Glutamatergic neuron (in vitro differentiated cells): ENCODE results near the gene TANGO2. TPM values are rescaled to one million over a fixed set of nuclear protein-coding genes. Genes with fewer than 3 reads are reported as not detected.

ENCODE experiments used
- DNase-seq: peaks from one replicate; pipeline ENCODE4 v3.0.0; 2022
- H3K27ac Mint-ChIP-seq: one replicate; pipeline ENCODE4 v1.8.0; 2020; ENCODE audit warnings: mild to moderate bottlenecking, mixed read lengths, inconsistent platforms; ENCODE audit not compliant: unreplicated experiment
- H3K27me3 Mint-ChIP-seq: one replicate; pipeline ENCODE4 v1.8.0; 2020; ENCODE audit warnings: mild to moderate bottlenecking, moderate library complexity, mixed read lengths, inconsistent platforms; ENCODE audit not compliant: unreplicated experiment
- H3K36me3 Mint-ChIP-seq: one replicate; pipeline ENCODE4 v1.8.0; 2020; ENCODE audit warnings: mild to moderate bottlenecking, mixed read lengths, inconsistent platforms; ENCODE audit not compliant: unreplicated experiment
- H3K4me1 Mint-ChIP-seq: one replicate; pipeline ENCODE4 v1.8.0; 2020; ENCODE audit warnings: mild to moderate bottlenecking, low read depth, mixed read lengths, inconsistent platforms; ENCODE audit not compliant: unreplicated experiment
- H3K4me3 Mint-ChIP-seq: one replicate; pipeline ENCODE4 v1.8.0; 2020; ENCODE audit warnings: mild to moderate bottlenecking, mixed read lengths, inconsistent platforms; ENCODE audit not compliant: unreplicated experiment
- H3K9me3 Mint-ChIP-seq: one replicate; pipeline ENCODE4 v1.8.0; 2020; ENCODE audit warnings: mild to moderate bottlenecking, moderate library complexity, mixed read lengths, inconsistent platforms; ENCODE audit not compliant: unreplicated experiment
- total RNA-seq: library from RNA; stranded (reverse); fragmentation: NEBNext Ultra II Directional; extraction: Animal tissue kit (Norgen Biotek cat#: 25700); gene quantifications from one replicate; pipeline ENCODE4 v1.2.1, GENCODE V29; 2021; ENCODE audit not compliant: unreplicated experiment
- TF ChIP-seq, protein P1 (sequence below): fragments of 200-600 bp; sonication (generic); IDR thresholded peaks from one replicate; pipeline ENCODE4 v1.5.0; 2021; ENCODE audit not compliant: partially characterized antibody, unreplicated experiment

TANGO2 gene
- total RNA-seq, 1 donor from 2014 or later = 31.8 TPM

DNA sequence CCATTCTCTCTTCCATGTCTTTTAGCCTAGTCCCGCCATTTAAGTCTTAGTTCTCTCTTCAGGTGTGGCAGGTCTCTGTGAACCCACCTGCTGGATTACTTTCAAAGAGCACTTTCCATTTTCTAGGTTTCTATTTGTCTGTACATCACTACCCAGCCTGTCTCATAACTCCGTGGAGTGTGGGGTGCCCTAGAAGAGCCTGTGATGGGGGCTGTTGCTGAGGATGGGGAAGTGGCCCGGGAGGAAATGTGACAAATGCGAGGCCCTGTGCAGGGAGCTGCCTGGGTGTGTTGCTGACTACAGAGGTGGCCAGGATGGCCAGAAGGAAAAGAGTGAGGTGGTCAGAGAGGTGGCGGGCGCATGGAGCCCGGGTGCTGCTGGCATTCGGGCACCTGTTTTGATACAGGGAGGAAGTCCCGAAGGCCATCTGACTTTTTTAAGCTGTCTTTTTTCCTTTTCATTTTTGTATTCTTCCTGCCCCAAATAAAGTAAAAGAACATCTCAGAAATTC, 69.9 kb downstream of the TANGO2 start:
- Mint-ChIP-seq H3K4me3 (no peak overlapping the region), H3K27ac (peak overlapping the region; percentile 42)

DNA sequence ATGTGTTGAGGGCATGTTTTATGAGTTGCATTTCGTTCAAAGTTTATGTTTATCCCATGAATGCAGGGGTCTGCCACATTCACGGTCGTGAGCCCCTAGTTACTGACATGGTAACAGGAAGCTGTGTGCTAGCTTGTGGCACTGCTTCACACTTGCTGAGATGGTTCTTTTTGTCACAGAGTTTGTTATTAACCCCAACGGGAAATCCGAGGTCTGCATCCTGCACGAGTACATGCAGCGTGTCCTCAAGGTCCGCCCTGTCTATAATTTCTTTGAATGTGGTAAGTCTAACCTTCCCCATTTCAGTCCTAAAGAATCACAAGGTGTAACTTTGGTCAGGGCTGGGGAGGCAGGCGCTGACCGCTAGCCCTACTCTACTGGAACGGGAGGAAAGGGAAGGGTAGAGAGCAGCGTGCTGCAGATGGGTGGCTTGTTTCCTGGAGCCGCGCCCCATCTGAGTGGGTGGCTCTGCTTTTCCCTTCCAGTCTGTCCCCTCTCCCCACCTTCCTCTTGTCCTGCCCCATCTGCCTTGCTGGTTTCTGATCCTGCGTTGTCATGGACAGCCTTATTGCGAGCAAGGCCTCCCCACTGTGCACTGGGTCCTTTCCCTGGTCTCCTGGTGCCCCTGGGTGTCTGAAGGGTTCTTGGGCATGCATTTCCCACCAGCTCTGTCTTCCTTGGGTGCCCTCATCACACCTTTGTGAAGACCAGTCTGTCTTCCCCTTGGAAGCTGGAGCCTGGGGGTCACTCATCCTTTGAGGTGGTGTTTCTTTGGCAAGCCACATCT, 71.0 kb downstream of the TANGO2 start:
- peaks cover 6% of the 10 kb centered on the region for H3K36me3 Mint-ChIP-seq
- TF ChIP-seq, protein P1, sequence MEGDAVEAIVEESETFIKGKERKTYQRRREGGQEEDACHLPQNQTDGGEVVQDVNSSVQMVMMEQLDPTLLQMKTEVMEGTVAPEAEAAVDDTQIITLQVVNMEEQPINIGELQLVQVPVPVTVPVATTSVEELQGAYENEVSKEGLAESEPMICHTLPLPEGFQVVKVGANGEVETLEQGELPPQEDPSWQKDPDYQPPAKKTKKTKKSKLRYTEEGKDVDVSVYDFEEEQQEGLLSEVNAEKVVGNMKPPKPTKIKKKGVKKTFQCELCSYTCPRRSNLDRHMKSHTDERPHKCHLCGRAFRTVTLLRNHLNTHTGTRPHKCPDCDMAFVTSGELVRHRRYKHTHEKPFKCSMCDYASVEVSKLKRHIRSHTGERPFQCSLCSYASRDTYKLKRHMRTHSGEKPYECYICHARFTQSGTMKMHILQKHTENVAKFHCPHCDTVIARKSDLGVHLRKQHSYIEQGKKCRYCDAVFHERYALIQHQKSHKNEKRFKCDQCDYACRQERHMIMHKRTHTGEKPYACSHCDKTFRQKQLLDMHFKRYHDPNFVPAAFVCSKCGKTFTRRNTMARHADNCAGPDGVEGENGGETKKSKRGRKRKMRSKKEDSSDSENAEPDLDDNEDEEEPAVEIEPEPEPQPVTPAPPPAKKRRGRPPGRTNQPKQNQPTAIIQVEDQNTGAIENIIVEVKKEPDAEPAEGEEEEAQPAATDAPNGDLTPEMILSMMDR = no peak
- H3K4me1 Mint-ChIP-seq = no peaks in the 10 kb centered on the region
- no peak overlapping the region for H3K4me3 Mint-ChIP-seq
- H3K27ac Mint-ChIP-seq = peak overlapping the region; percentile 28
- peaks cover 7% of the 10 kb centered on the region for H3K9me3 Mint-ChIP-seq
- no peak for DNase-seq
- H3K27me3 Mint-ChIP-seq = peaks cover 1% of the 10 kb centered on the region

More for the DNA sequence above, 69.9 kb downstream of the TANGO2 start:
- no peak for DNase-seq
- Mint-ChIP-seq H3K9me3 (peaks cover 7% of the 10 kb centered on the region), H3K36me3 (peaks cover under 1% of the 10 kb centered on the region), H3K4me1 (no peaks in the 10 kb centered on the region), H3K27me3 (peaks cover 1% of the 10 kb centered on the region)
- TF ChIP-seq, protein P1 = no peak

DNA sequence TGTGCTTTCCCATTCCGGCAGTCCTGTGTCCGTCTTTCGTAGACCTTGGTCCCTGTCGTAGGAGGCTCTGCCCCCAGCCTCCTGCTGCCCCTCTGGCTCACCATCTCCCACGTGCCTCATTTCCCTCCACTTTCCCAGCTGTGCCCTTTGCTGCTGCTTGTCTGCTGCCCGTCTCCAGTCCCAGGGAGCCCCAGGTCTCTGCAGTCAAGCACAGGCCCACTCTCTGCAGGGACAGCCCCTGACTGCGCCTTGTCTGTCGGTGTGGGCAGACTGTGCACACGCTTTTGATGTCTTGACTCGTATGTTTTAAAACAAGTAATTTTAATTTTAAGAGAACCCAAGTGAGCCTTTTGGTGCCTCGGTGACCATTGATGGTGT, 71.6 kb downstream of the TANGO2 start:
- DNase-seq = no peak
- TF ChIP-seq, protein P1 = no peak
- no peaks in the 10 kb centered on the region for H3K4me1 Mint-ChIP-seq
- peaks cover 4% of the 10 kb centered on the region for H3K9me3 Mint-ChIP-seq
- no peak overlapping the region for H3K4me3 Mint-ChIP-seq
- H3K36me3 Mint-ChIP-seq = peaks cover 12% of the 10 kb centered on the region
- no peak overlapping the region for H3K27ac Mint-ChIP-seq
- peaks cover 1% of the 10 kb centered on the region for H3K27me3 Mint-ChIP-seq

DNA sequence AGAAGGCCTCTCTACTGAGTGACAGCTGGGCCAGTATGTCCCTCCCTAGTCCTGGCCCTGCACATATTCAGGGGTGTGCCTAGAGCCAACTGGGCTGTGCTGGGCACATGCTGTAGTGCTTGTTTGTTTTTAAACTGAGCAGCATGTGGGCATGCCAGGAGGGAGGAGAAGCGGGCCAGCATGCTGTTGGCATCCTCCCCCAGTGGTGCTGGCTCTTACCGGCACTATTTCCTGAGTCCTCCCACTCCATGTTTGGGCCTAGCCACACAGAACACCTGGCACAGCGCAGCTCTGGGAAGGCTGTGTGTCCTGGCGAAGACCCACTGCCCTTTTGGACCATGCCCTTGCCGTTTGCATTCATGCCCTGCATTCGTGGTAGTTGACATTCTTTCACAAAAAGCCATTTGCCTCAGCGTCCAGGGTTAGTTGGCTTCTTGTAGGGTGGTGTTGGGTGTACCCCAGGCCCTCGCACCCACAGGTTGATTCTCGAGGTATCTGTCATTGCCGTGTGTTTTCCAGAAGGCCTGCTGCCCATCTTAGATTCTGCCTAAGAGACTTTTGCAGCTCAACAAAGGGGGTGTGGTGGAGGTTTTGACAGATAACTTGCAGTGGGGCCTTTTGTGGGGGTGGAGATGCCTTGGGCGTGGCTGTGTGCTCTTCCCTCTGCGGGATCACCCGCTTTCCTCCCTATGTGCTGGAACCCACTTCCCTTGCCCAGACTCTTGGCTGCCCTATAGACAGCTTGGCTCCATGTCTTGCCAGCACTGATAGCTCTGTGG, 72.7 kb downstream of the TANGO2 start:
- TF ChIP-seq, protein P1 = no peak
- Mint-ChIP-seq H3K36me3 (peaks cover 13% of the 10 kb centered on the region), H3K9me3 (peaks cover 4% of the 10 kb centered on the region), H3K4me1 (no peaks in the 10 kb centered on the region), H3K4me3 (no peak overlapping the region), H3K27me3 (peaks cover 1% of the 10 kb centered on the region), H3K27ac (no peak overlapping the region)
- no peak for DNase-seq
